Activated naive CD8-positive, alpha-beta T cell (primary cell): ENCODE data around the gene ZNF536.

Experiments
- H3K27ac Mint-ChIP-seq: one replicate; pipeline ENCODE4 v1.8.0; 2021; ENCODE audit warnings: mixed read lengths
- H3K27me3 Mint-ChIP-seq: one replicate; pipeline ENCODE4 v1.8.0; 2021; ENCODE audit warnings: mixed read lengths
- H3K36me3 Mint-ChIP-seq: one replicate; pipeline ENCODE4 v1.8.0; 2021; ENCODE audit warnings: mixed read lengths
- H3K4me1 Mint-ChIP-seq: one replicate; pipeline ENCODE4 v1.8.0; 2021; ENCODE audit warnings: low read depth, mixed read lengths
- H3K4me3 Mint-ChIP-seq: one replicate; pipeline ENCODE4 v1.8.0; 2021; ENCODE audit warnings: mild to moderate bottlenecking, mixed read lengths
- H3K9me3 Mint-ChIP-seq: one replicate; pipeline ENCODE4 v1.8.0; 2021; ENCODE audit warnings: low read depth, mixed read lengths

Gene ZNF536

GRCh38 chr19:30555075-30555790 is 183.0 kb downstream of the ZNF536 start:
- Mint-ChIP-seq H3K27me3 (peaks cover 3% of the 10 kb centered on the region), H3K4me1 (peaks cover 3% of the 10 kb centered on the region), H3K27ac (no peak overlapping the region), H3K36me3 (no peaks in the 10 kb centered on the region), H3K9me3 (no peaks in the 10 kb centered on the region), H3K4me3 (no peak overlapping the region)

DNA sequence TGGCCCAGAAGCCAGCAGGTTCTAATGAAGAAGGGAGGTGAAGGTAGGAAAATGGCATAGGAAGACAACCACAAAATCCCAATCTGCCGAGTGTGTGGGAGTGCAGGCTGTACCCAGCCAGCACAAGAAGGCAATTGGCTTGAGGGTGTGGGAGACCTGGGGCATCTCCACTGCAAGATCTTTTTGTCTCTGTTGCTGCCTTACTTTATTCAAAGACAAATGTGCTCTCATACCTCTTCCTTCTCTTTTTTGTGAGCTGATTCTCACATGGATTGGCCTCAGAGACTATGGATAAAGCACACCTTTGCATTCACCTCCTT is 183.6 kb downstream of the ZNF536 start:
- Mint-ChIP-seq H3K36me3 (no peaks in the 10 kb centered on the region), H3K4me1 (no peaks in the 10 kb centered on the region), H3K9me3 (no peaks in the 10 kb centered on the region), H3K27ac (no peak overlapping the region), H3K27me3 (peaks cover 7% of the 10 kb centered on the region), H3K4me3 (no peak overlapping the region)

DNA sequence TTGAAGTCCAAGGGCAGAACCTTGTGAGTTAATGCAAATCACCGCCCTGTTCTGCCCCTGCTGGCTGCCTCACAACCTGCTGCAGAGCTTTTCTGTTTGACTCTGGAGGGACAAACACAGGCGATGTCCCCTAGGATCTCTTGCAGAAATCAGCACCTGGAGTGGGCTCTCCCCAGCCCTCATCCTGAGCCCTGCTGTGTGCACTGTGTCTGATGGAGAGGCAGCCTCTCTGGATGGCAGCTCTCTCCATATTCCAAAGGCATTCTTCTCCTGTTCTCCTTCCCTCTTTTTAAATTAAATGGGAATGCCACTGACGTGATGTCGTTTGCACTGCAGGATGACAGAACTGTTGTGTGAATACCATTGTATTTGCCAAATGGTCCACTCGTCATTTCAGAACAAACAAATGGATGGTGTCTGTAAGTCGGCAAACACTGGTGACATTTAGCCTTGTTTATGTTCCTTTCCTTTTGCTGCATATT is 184.1 kb downstream of the ZNF536 start:
- H3K36me3 Mint-ChIP-seq, result no peaks in the 10 kb centered on the region
- H3K9me3 Mint-ChIP-seq, result no peaks in the 10 kb centered on the region
- no peak overlapping the region for H3K27ac Mint-ChIP-seq
- H3K27me3 Mint-ChIP-seq, result peaks cover 7% of the 10 kb centered on the region
- H3K4me1 Mint-ChIP-seq, result no peaks in the 10 kb centered on the region
- no peak overlapping the region for H3K4me3 Mint-ChIP-seq

GRCh38 chr19:30557212-30557611 is 185.0 kb downstream of the ZNF536 start:
- no peaks in the 10 kb centered on the region for H3K36me3 Mint-ChIP-seq
- H3K4me1 Mint-ChIP-seq, result no peaks in the 10 kb centered on the region
- no peaks in the 10 kb centered on the region for H3K9me3 Mint-ChIP-seq
- H3K27ac Mint-ChIP-seq, result no peak overlapping the region
- H3K27me3 Mint-ChIP-seq, result peaks cover 7% of the 10 kb centered on the region
- H3K4me3 Mint-ChIP-seq, result no peak overlapping the region

GRCh38 chr19:30557927-30558557 is 185.9 kb downstream of the ZNF536 start:
- H3K4me3 Mint-ChIP-seq, result no peak overlapping the region
- no peaks in the 10 kb centered on the region for H3K9me3 Mint-ChIP-seq
- peaks cover 7% of the 10 kb centered on the region for H3K27me3 Mint-ChIP-seq

GRCh38 chr19:30558793-30559192 is 186.6 kb downstream of the ZNF536 start:
- Mint-ChIP-seq H3K36me3 (no peaks in the 10 kb centered on the region), H3K9me3 (no peaks in the 10 kb centered on the region), H3K4me3 (no peak overlapping the region), H3K4me1 (no peaks in the 10 kb centered on the region), H3K27me3 (peaks cover 7% of the 10 kb centered on the region), H3K27ac (no peak overlapping the region)

More at GRCh38 chr19:30557927-30558557, 185.9 kb downstream of the ZNF536 start:
- Mint-ChIP-seq H3K4me1 (no peaks in the 10 kb centered on the region), H3K36me3 (no peaks in the 10 kb centered on the region), H3K27ac (no peak overlapping the region)

DNA sequence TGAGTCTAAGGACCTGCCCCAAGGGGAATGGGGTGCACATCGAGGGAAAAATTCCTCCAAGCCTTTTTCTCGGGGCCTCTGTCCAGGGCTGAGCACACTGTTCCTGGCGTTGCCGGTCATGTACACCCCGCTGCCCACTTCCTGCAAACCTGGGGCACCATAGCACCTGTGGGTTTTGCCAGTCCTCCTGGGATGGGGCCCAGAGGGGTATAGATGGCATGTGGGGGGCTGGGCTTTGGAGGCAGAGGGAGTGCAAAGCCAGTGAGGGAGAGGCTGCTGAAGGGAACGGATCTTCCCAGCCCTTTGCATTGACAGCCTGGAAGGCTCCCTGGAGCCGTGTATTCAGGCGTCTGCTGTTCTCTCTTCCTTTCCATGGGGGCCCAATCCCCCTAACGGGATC is 187.3 kb downstream of the ZNF536 start:
- H3K27me3 Mint-ChIP-seq, result peaks cover 7% of the 10 kb centered on the region
- no peak overlapping the region for H3K27ac Mint-ChIP-seq
- no peak overlapping the region for H3K4me3 Mint-ChIP-seq
- no peaks in the 10 kb centered on the region for H3K4me1 Mint-ChIP-seq
- H3K36me3 Mint-ChIP-seq, result no peaks in the 10 kb centered on the region
- no peaks in the 10 kb centered on the region for H3K9me3 Mint-ChIP-seq

GRCh38 chr19:30562981-30563380 is 190.8 kb downstream of the ZNF536 start:
- H3K9me3 Mint-ChIP-seq, result no peaks in the 10 kb centered on the region
- H3K36me3 Mint-ChIP-seq, result no peaks in the 10 kb centered on the region
- H3K27ac Mint-ChIP-seq, result no peak overlapping the region
- no peaks in the 10 kb centered on the region for H3K4me1 Mint-ChIP-seq
- H3K27me3 Mint-ChIP-seq, result peaks cover 7% of the 10 kb centered on the region
- no peak overlapping the region for H3K4me3 Mint-ChIP-seq

DNA sequence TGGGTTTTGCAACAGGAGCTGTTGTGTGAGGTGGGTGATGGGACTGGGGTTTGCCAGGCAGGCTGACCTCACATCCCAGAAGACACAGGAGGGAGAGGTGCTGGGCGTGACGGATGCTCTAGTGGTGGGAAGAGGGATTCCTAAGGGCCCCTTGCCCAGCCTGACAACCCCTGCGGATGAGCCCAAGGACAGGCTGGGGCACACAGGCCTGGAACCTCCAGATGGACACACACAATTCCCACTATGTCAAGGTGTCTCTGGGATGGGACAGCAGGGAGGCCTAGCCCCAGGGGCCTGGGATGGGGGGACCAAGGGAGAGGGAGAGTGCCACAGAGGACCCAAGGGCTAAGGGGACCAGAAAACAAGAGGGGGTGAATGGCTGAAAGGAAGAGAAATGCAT is 191.5 kb downstream of the ZNF536 start:
- Mint-ChIP-seq H3K4me3 (no peak overlapping the region), H3K27me3 (peaks cover 7% of the 10 kb centered on the region), H3K9me3 (no peaks in the 10 kb centered on the region), H3K4me1 (no peaks in the 10 kb centered on the region), H3K36me3 (no peaks in the 10 kb centered on the region), H3K27ac (no peak overlapping the region)

- Mint-ChIP-seq H3K27me3 (peaks cover 7% of the 10 kb centered on the region), H3K9me3 (no peaks in the 10 kb centered on the region), H3K36me3 (no peaks in the 10 kb centered on the region), H3K4me3 (no peak overlapping the region), H3K27ac (no peak overlapping the region), H3K4me1 (no peaks in the 10 kb centered on the region)
These were observed 192.4 kb downstream of the ZNF536 start for GRCh38 chr19:30564551-30565011.

GRCh38 chr19:30565636-30566035 is 193.5 kb downstream of the ZNF536 start:
- Mint-ChIP-seq H3K36me3 (no peaks in the 10 kb centered on the region), H3K27ac (no peak overlapping the region), H3K4me1 (no peaks in the 10 kb centered on the region), H3K9me3 (no peaks in the 10 kb centered on the region), H3K4me3 (no peak overlapping the region), H3K27me3 (peaks cover 1% of the 10 kb centered on the region)

- Mint-ChIP-seq H3K9me3 (no peaks in the 10 kb centered on the region), H3K27me3 (no peaks in the 10 kb centered on the region), H3K27ac (no peak overlapping the region), H3K36me3 (no peaks in the 10 kb centered on the region), H3K4me3 (no peak overlapping the region), H3K4me1 (no peaks in the 10 kb centered on the region)
These were observed 194.7 kb downstream of the ZNF536 start for GRCh38 chr19:30566681-30567420.

DNA sequence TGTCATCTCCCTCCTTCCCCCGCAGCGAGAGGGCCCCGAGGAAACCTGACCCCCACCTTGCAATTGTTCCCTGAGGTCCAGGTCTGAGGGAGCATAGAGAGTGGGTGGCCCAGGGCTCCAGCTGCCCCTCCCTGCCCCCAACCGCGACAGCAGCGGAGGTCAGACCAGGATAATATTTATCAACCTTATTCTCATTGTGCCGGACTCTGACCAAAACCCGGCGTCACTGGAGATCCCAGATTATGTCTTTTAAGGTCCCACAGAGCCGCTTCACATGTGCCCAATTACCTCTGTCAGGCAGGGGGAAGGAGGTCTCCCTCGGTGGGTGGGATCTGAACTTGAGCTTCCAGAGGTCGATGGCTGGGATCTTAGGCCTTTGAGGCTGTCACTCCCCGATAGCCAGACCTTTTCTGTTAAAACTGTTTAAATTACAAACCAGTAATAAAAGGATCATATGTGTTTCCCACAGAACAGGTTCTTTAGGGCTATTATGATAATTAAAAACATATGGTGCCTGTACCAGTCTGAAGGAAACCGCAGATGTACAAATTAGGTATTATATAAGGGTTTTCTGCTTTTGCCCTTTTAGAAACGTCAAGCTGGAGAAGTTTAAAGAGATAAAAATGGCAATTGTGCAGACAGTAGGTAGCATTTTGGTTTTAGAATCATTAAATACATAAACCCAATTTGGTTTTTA is 195.5 kb downstream of the ZNF536 start:
- Mint-ChIP-seq H3K4me3 (no peak overlapping the region), H3K27me3 (no peaks in the 10 kb centered on the region), H3K9me3 (no peaks in the 10 kb centered on the region), H3K4me1 (no peaks in the 10 kb centered on the region), H3K27ac (no peak overlapping the region), H3K36me3 (no peaks in the 10 kb centered on the region)

DNA sequence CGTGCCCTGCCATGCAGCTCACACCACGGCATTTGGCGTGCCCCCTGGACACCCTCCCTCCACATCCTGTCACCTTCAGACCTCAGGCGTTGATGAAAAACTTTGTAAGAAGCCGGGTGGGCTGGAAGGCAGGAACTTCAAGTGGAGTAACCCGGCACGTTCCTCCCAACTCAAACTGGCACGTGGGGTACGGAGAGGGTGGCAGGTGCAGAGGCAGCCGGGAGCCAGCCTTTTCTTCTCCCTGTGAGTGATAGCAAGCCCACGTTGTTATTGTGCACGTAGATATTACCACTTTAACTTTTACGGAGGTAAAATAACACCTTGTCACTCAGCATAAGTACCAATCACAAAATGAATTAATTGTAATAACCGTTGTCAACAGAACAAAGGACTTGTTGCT is 198.0 kb downstream of the ZNF536 start:
- Mint-ChIP-seq H3K36me3 (no peaks in the 10 kb centered on the region), H3K9me3 (no peaks in the 10 kb centered on the region), H3K4me1 (no peaks in the 10 kb centered on the region), H3K27ac (no peak overlapping the region), H3K4me3 (no peak overlapping the region), H3K27me3 (no peaks in the 10 kb centered on the region)
